RWPE1 (cell line): ENCODE measurements around the gene LRRC30.

ENCODE experiments used
- CTCF ChIA-PET: fragments of 350-600 bp; sonication (Branson Sonifier 250); formaldehyde crosslinking; extraction: SDS; loops from one replicate; lab custom pipeline; 2021; lab: Yijun Ruan, JAX
- POLR2A ChIA-PET: fragments of 400-600 bp; formaldehyde crosslinking; extraction: SDS; loops from one replicate; lab custom pipeline; 2020; ENCODE audit warnings: antibody characterized with exemption; ENCODE audit not compliant: low non-redundant PET; lab: Yijun Ruan, JAX
- DNase-seq: peaks from one replicate; pipeline ENCODE4 v3.0.0; 2012; ENCODE audit warnings: low spot score
- H3K27ac ChIP-seq: fragments of 450-650 bp; 2 replicates; pipeline ENCODE4 v1.5.1; 2017
- CTCF ChIP-seq: fragments of 450-650 bp; conservative IDR thresholded peaks from 2 replicates; pipeline ENCODE4 v1.5.1; 2017; ENCODE audit warnings: low read depth, mild to moderate bottlenecking

The LRRC30 gene

GRCh38 chr18:7207366-7207915 lies 23.4 kb upstream of the LRRC30 start:
- POLR2A ChIA-PET = no interaction called here
- no peak for DNase-seq
- no peak for TF ChIP-seq CTCF
- no peak overlapping the region for H3K27ac ChIP-seq
- CTCF ChIA-PET = no interaction called here

GRCh38 chr18:7221424-7222155 lies 9.3 kb upstream of the LRRC30 start:
- POLR2A ChIA-PET = no interaction called here
- peak; percentile 86 for TF ChIP-seq CTCF
- DNase-seq = peak; percentile 54
- no peak overlapping the region for H3K27ac ChIP-seq
- CTCF ChIA-PET = interaction anchor here (0.7 to 1.0 kb wide), 3 partner anchors 9 to 236 kb away, joined by 3 read pairs; partner anchors contain the start of gene LRRC30

GRCh38 chr18:7224198-7224597 lies 6.7 kb upstream of the LRRC30 start:
- H3K27ac ChIP-seq = no peak overlapping the region
- ChIA-PET POLR2A (no interaction called here), CTCF (no interaction called here)
- no peak for DNase-seq
- TF ChIP-seq CTCF = no peak

- CTCF ChIA-PET = interaction anchor here (0.9 kb wide), 1 partner anchor 10 kb away, joined by 3 read pairs; no protein-coding TSS in a partner anchor
- POLR2A ChIA-PET = no interaction called here
- no peak for TF ChIP-seq CTCF
- no peak overlapping the region for H3K27ac ChIP-seq
- DNase-seq = no peak
These were observed 1.3 kb downstream of the LRRC30 start for GRCh38 chr18:7232218-7232617.

- H3K27ac ChIP-seq = no peak overlapping the region
- POLR2A ChIA-PET = no interaction called here
- no peak for DNase-seq
- CTCF ChIA-PET = interaction anchor here (0.6 to 0.9 kb wide), 4 partner anchors 11 to 269 kb away, joined by 3 read pairs; no protein-coding TSS in a partner anchor
- no peak for TF ChIP-seq CTCF
These were observed 2.4 kb downstream of the LRRC30 start for GRCh38 chr18:7233134-7233810.

GRCh38 chr18:7234091-7234490 lies 3.2 kb downstream of the LRRC30 start:
- no peak for TF ChIP-seq CTCF
- ChIA-PET CTCF (interaction anchor here (0.6 to 0.7 kb wide), 3 partner anchors 38 to 372 kb away, joined by 3 to 6 read pairs (median 4); no protein-coding TSS in a partner anchor), POLR2A (no interaction called here)
- no peak for DNase-seq
- no peak overlapping the region for H3K27ac ChIP-seq
